HuH-7.5 (cell line): ENCODE measurements around the gene MFSD6.
A peak's percentile ranks its signal among the peaks of the same experiment; 100 is the strongest.
"Not testable (repeated sequence)": the region's sequence is repeated elsewhere in the genome, so short reads cannot be mapped to it uniquely, and the experiment has no call there.

Source experiments
- DNase-seq: peaks from one replicate; pipeline ENCODE4 v3.0.0; 2011; ENCODE audit warnings: low spot score

Gene MFSD6

GRCh38 chr2:190405995-190406394 lies 2.2 kb upstream of the MFSD6 start:
- DNase-seq: no peak

GRCh38 chr2:190406805-190407204 lies 1.4 kb upstream of the MFSD6 start:
- no peak for DNase-seq

GRCh38 chr2:190407246-190407661 lies 901 bp upstream of the MFSD6 start:
- DNase-seq: no peak

- DNase-seq: peak; percentile 38
Observed at GRCh38 chr2:190408538-190409271, 550 bp downstream of the MFSD6 start.

- no peak for DNase-seq
Observed at GRCh38 chr2:190409616-190410015, 1.5 kb downstream of the MFSD6 start.

GRCh38 chr2:190410166-190410565 lies 2.0 kb downstream of the MFSD6 start:
- no peak for DNase-seq

- no peak for DNase-seq
Observed at GRCh38 chr2:190412966-190413365, 4.8 kb downstream of the MFSD6 start.

- DNase-seq: no peak
Observed at GRCh38 chr2:190413421-190413820, 5.3 kb downstream of the MFSD6 start.

- no peak for DNase-seq
Observed at GRCh38 chr2:190415251-190415650, 7.1 kb downstream of the MFSD6 start.

- no peak for DNase-seq
Observed at GRCh38 chr2:190415794-190416775, 7.9 kb downstream of the MFSD6 start.

- no peak for DNase-seq
Observed at GRCh38 chr2:190417045-190417842, 9.1 kb downstream of the MFSD6 start.

GRCh38 chr2:190418727-190419126 lies 10.6 kb downstream of the MFSD6 start:
- no peak for DNase-seq

GRCh38 chr2:190420801-190421200 lies 12.6 kb downstream of the MFSD6 start:
- DNase-seq: no peak

- DNase-seq: no peak
Observed at GRCh38 chr2:190425221-190425866, 17.2 kb downstream of the MFSD6 start.

GRCh38 chr2:190425883-190426658 lies 17.9 kb downstream of the MFSD6 start:
- no peak for DNase-seq

- not testable (repeated sequence) for DNase-seq
Observed at GRCh38 chr2:190430866-190431265, 22.7 kb downstream of the MFSD6 start.

- no peak for DNase-seq
Observed at GRCh38 chr2:190431907-190432306, 23.8 kb downstream of the MFSD6 start.

- no peak for DNase-seq
Observed at GRCh38 chr2:190432567-190433231, 24.5 kb downstream of the MFSD6 start.

GRCh38 chr2:190435031-190435670 lies 27.0 kb downstream of the MFSD6 start:
- no peak for DNase-seq

- DNase-seq: no peak
Observed at GRCh38 chr2:190436557-190436956, 28.4 kb downstream of the MFSD6 start.
